Mesothelial cell of epicardium (in vitro differentiated cells): ENCODE data around the gene MMP2. TPM values are rescaled to one million over a fixed set of nuclear protein-coding genes. Genes with fewer than 3 reads are reported as not detected.

Experiments used
- DNase-seq, 2 experiments: peaks; one replicate each; pipeline ENCODE4 v3.0.0; 2021; ENCODE audit warnings: low spot score in 2 of 2; ENCODE audit not compliant: unreplicated experiment in 2 of 2
- H3K27ac Mint-ChIP-seq: 2 replicates; pipeline ENCODE4 v1.8.0; 2021; ENCODE audit warnings: mixed read lengths
- H3K27me3 Mint-ChIP-seq: 2 replicates; pipeline ENCODE4 v1.8.0; 2021; ENCODE audit warnings: low read depth, mixed read lengths
- H3K36me3 Mint-ChIP-seq: 2 replicates; pipeline ENCODE4 v1.8.0; 2021; ENCODE audit warnings: mixed read lengths
- H3K4me1 Mint-ChIP-seq: 2 replicates; pipeline ENCODE4 v1.8.0; 2021; ENCODE audit warnings: mixed read lengths
- H3K4me3 Mint-ChIP-seq: 2 replicates; pipeline ENCODE4 v1.8.0; 2021; ENCODE audit warnings: mild to moderate bottlenecking, moderate library complexity, mixed read lengths
- H3K9me3 Mint-ChIP-seq: 2 replicates; pipeline ENCODE4 v1.8.0; 2021; ENCODE audit warnings: mixed read lengths
- CTCF ChIP-seq: fragments of 200-600 bp; sonication (generic); IDR thresholded peaks from one replicate; pipeline ENCODE4 v1.5.0; 2021; ENCODE audit warnings: antibody characterized with exemption; ENCODE audit not compliant: unreplicated experiment
- total RNA-seq: library from RNA; stranded (reverse); gene quantifications from 3 replicates; pipeline ENCODE4 v1.2.1, GENCODE V29; 2021

MMP2 gene
- total RNA-seq, 1 donor from 2014 or later: 385 TPM

GRCh38 chr16:55499281-55499680, 20.3 kb downstream of the MMP2 start:
- no peak for TF ChIP-seq CTCF
- Mint-ChIP-seq H3K4me1 (peaks cover 82% of the 10 kb centered on the region), H3K36me3 (peaks cover 6% of the 10 kb centered on the region), H3K9me3 (no peaks in the 10 kb centered on the region), H3K4me3 (no peak overlapping the region), H3K27ac (peak overlapping the region; percentile 95), H3K27me3 (no peaks in the 10 kb centered on the region)
- peak in 1 of 2 experiments; percentile 32 for DNase-seq

- Mint-ChIP-seq H3K27ac (peak overlapping the region; percentile 95), H3K27me3 (no peaks in the 10 kb centered on the region), H3K4me1 (peaks cover 74% of the 10 kb centered on the region), H3K36me3 (peaks cover 6% of the 10 kb centered on the region), H3K9me3 (no peaks in the 10 kb centered on the region), H3K4me3 (no peak overlapping the region)
- DNase-seq: peak in 1 of 2 experiments; percentile 55
- no peak for TF ChIP-seq CTCF
Observed at GRCh38 chr16:55499951-55500529, 21.0 kb downstream of the MMP2 start.

GRCh38 chr16:55500530-55501011, 21.6 kb downstream of the MMP2 start:
- no peak overlapping the region for H3K4me3 Mint-ChIP-seq
- no peaks in the 10 kb centered on the region for H3K9me3 Mint-ChIP-seq
- peak in 1 of 2 experiments; percentile 39 for DNase-seq
- H3K27ac Mint-ChIP-seq: peak overlapping the region; percentile 95
- H3K27me3 Mint-ChIP-seq: no peaks in the 10 kb centered on the region
- no peak for TF ChIP-seq CTCF
- peaks cover 8% of the 10 kb centered on the region for H3K36me3 Mint-ChIP-seq
- H3K4me1 Mint-ChIP-seq: peaks cover 70% of the 10 kb centered on the region

GRCh38 chr16:55501549-55502322, 22.7 kb downstream of the MMP2 start:
- Mint-ChIP-seq H3K9me3 (no peaks in the 10 kb centered on the region), H3K36me3 (peaks cover 16% of the 10 kb centered on the region), H3K4me3 (no peak overlapping the region), H3K27me3 (no peaks in the 10 kb centered on the region), H3K4me1 (peaks cover 61% of the 10 kb centered on the region), H3K27ac (peak overlapping the region; percentile 95)
- peak in 1 of 2 experiments; percentile 34 for DNase-seq
- TF ChIP-seq CTCF: no peak

- DNase-seq: no peak
- Mint-ChIP-seq H3K4me1 (peaks cover 52% of the 10 kb centered on the region), H3K27me3 (no peaks in the 10 kb centered on the region), H3K36me3 (peaks cover 15% of the 10 kb centered on the region), H3K4me3 (no peak overlapping the region), H3K27ac (peak overlapping the region; percentile 95), H3K9me3 (no peaks in the 10 kb centered on the region)
- no peak for TF ChIP-seq CTCF
Observed at GRCh38 chr16:55502801-55503366, 23.9 kb downstream of the MMP2 start.
